Measurements from ENCODE around the gene SPRTN.
A peak's percentile ranks its signal among the peaks of the same experiment; 100 is the strongest.

Gene SPRTN

DNA sequence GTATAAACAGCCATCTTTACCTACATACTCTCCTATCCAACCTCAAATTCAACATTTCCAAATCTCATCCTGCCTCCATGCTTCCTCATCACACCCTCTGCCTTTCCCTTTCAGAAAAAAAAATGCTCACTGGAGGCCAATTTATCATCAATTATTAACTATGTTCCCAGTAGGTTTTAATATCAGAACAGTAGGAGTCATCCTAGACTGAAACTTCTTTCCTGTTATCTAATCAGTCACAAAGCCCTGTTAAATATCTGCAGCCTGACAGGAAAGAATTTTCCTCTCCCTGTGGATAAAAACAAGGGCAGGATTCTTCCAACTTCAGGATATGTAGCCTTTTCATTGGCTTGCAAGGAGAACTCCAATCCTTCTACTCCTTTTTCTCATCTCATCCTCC is 55.6 kb downstream of the SPRTN start:
- TF ChIP-seq TCF4 (CRISPR knock-in tag; IDR thresholded peaks at IDR 0.05; ENCODE audit: borderline replicate concordance) = no peak
- TF ChIP-seq ZNF8 (CRISPR knock-in tag; IDR thresholded peaks at IDR 0.05) = no peak
- peak; percentile 92 for TF ChIP-seq ZC3H10 (CRISPR knock-in tag; IDR thresholded peaks at IDR 0.05)
- TF ChIP-seq OSR1 (CRISPR knock-in tag; IDR thresholded peaks at IDR 0.05) = peak; percentile 91
- peak; percentile 93 for TF ChIP-seq TOX (CRISPR knock-in tag; IDR thresholded peaks at IDR 0.05; ENCODE audit: borderline replicate concordance)
- no peak for TF ChIP-seq ESRRG (CRISPR knock-in tag; IDR thresholded peaks at IDR 0.05)
- TF ChIP-seq CSDC2 (CRISPR knock-in tag; IDR thresholded peaks at IDR 0.05) = 0 out of 2 replicates have a peak, but pooled peaks have one; percentile 60
- TF ChIP-seq PPARA (CRISPR knock-in tag; IDR thresholded peaks at IDR 0.05; ENCODE audit: borderline replicate concordance) = no peak
- TF ChIP-seq, protein P1, sequence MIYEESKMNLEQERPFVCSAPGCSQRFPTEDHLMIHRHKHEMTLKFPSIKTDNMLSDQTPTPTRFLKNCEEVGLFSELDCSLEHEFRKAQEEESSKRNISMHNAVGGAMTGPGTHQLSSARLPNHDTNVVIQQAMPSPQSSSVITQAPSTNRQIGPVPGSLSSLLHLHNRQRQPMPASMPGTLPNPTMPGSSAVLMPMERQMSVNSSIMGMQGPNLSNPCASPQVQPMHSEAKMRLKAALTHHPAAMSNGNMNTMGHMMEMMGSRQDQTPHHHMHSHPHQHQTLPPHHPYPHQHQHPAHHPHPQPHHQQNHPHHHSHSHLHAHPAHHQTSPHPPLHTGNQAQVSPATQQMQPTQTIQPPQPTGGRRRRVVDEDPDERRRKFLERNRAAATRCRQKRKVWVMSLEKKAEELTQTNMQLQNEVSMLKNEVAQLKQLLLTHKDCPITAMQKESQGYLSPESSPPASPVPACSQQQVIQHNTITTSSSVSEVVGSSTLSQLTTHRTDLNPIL (CRISPR knock-in tag; IDR thresholded peaks at IDR 0.05; ENCODE audit: low read depth) = no peak
- no peak for TF ChIP-seq GLIS3 (CRISPR knock-in tag; IDR thresholded peaks at IDR 0.05)
- TF ChIP-seq, protein P2, sequence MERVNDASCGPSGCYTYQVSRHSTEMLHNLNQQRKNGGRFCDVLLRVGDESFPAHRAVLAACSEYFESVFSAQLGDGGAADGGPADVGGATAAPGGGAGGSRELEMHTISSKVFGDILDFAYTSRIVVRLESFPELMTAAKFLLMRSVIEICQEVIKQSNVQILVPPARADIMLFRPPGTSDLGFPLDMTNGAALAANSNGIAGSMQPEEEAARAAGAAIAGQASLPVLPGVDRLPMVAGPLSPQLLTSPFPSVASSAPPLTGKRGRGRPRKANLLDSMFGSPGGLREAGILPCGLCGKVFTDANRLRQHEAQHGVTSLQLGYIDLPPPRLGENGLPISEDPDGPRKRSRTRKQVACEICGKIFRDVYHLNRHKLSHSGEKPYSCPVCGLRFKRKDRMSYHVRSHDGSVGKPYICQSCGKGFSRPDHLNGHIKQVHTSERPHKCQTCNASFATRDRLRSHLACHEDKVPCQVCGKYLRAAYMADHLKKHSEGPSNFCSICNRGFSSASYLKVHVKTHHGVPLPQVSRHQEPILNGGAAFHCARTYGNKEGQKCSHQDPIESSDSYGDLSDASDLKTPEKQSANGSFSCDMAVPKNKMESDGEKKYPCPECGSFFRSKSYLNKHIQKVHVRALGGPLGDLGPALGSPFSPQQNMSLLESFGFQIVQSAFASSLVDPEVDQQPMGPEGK (CRISPR knock-in tag; IDR thresholded peaks at IDR 0.05; ENCODE audit: borderline replicate concordance) = no peak
- TF ChIP-seq, protein P3, sequence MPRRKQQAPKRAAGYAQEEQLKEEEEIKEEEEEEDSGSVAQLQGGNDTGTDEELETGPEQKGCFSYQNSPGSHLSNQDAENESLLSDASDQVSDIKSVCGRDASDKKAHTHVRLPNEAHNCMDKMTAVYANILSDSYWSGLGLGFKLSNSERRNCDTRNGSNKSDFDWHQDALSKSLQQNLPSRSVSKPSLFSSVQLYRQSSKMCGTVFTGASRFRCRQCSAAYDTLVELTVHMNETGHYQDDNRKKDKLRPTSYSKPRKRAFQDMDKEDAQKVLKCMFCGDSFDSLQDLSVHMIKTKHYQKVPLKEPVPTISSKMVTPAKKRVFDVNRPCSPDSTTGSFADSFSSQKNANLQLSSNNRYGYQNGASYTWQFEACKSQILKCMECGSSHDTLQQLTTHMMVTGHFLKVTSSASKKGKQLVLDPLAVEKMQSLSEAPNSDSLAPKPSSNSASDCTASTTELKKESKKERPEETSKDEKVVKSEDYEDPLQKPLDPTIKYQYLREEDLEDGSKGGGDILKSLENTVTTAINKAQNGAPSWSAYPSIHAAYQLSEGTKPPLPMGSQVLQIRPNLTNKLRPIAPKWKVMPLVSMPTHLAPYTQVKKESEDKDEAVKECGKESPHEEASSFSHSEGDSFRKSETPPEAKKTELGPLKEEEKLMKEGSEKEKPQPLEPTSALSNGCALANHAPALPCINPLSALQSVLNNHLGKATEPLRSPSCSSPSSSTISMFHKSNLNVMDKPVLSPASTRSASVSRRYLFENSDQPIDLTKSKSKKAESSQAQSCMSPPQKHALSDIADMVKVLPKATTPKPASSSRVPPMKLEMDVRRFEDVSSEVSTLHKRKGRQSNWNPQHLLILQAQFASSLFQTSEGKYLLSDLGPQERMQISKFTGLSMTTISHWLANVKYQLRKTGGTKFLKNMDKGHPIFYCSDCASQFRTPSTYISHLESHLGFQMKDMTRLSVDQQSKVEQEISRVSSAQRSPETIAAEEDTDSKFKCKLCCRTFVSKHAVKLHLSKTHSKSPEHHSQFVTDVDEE (CRISPR knock-in tag; IDR thresholded peaks at IDR 0.05) = no peak
- TF ChIP-seq, protein P4, sequence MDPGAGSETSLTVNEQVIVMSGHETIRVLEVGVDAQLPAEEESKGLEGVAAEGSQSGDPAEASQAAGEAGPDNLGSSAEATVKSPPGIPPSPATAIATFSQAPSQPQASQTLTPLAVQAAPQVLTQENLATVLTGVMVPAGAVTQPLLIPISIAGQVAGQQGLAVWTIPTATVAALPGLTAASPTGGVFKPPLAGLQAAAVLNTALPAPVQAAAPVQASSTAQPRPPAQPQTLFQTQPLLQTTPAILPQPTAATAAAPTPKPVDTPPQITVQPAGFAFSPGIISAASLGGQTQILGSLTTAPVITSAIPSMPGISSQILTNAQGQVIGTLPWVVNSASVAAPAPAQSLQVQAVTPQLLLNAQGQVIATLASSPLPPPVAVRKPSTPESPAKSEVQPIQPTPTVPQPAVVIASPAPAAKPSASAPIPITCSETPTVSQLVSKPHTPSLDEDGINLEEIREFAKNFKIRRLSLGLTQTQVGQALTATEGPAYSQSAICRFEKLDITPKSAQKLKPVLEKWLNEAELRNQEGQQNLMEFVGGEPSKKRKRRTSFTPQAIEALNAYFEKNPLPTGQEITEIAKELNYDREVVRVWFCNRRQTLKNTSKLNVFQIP (CRISPR knock-in tag; IDR thresholded peaks at IDR 0.05; ENCODE audit: borderline replicate concordance, low read depth) = no peak
- no peak for TF ChIP-seq RARB (CRISPR knock-in tag; IDR thresholded peaks at IDR 0.05)
- TF ChIP-seq, protein P5, sequence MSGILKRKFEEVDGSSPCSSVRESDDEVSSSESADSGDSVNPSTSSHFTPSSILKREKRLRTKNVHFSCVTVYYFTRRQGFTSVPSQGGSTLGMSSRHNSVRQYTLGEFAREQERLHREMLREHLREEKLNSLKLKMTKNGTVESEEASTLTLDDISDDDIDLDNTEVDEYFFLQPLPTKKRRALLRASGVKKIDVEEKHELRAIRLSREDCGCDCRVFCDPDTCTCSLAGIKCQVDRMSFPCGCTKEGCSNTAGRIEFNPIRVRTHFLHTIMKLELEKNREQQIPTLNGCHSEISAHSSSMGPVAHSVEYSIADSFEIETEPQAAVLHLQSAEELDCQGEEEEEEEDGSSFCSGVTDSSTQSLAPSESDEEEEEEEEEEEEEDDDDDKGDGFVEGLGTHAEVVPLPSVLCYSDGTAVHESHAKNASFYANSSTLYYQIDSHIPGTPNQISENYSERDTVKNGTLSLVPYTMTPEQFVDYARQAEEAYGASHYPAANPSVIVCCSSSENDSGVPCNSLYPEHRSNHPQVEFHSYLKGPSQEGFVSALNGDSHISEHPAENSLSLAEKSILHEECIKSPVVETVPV (CRISPR knock-in tag; IDR thresholded peaks at IDR 0.05) = no peak
- peak; percentile 73 for TF ChIP-seq ISL1 (CRISPR knock-in tag; IDR thresholded peaks at IDR 0.05)
- peak; percentile 14 for ATAC-seq

DNA sequence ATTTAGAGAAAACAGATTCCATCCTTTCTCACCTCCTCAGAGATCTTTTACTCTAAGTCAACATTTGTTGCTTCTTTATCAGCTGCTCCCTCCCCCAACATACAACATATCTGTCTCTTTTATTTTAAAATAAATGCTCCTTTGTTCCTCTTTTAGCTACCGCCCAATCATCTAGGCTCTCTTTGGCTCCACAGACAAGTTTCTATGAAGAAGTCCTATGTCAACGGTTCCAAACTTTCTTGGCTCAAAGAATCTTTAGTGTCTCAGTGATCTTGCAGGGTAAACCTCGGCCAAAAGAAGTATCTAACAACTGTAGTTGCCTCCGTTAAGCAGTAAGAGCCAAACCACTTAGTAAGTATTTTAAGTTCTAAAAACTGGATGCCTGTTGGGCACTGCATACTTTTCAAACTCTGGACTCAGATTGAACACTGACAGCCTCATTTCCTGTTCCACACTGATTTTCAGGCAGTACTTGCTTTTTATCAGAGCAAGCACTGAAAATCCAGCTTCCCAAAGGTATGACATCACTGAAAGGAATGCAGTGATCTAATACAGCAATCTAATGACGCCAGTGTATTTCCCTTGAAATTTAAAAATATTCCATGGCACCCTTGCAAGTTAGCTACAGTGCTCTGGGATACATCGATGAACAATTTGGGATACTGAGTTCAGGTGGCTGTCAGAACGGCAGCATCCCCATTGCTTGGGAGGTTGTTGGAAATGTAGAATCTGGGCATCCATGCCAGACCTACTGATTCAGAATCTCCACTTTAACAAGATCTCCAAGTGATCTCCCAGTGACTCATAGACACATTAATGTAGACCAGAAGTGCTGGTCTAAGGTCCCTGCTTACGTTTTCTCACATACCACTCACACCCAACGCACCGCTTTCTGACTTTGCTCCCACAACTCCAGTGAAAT is 57.2 kb downstream of the SPRTN start:
- TF ChIP-seq, protein P3 (CRISPR knock-in tag; IDR thresholded peaks at IDR 0.05) = no peak
- TF ChIP-seq ZNF8 (CRISPR knock-in tag; IDR thresholded peaks at IDR 0.05) (no peak), ISL1 (CRISPR knock-in tag; IDR thresholded peaks at IDR 0.05) (peak; percentile 74), ZC3H10 (CRISPR knock-in tag; IDR thresholded peaks at IDR 0.05) (peak; percentile 89), BACH2 (CRISPR knock-in tag; IDR thresholded peaks at IDR 0.05; ENCODE audit: borderline replicate concordance) (no peak), GLIS3 (CRISPR knock-in tag; IDR thresholded peaks at IDR 0.05) (no peak), RARB (CRISPR knock-in tag; IDR thresholded peaks at IDR 0.05) (0 out of 2 replicates have a peak, but pooled peaks have one; percentile 13), ZFP3 (CRISPR knock-in tag; IDR thresholded peaks at IDR 0.05) (peak; percentile 41; the same call in 1 of the 2 replicates), TOX (CRISPR knock-in tag; IDR thresholded peaks at IDR 0.05; ENCODE audit: borderline replicate concordance) (peak; percentile 83; the same call in 1 of the 2 replicates)
- TF ChIP-seq, protein P1 (CRISPR knock-in tag; IDR thresholded peaks at IDR 0.05; ENCODE audit: low read depth) = peak; percentile 95; the same call in 1 of the 2 replicates
- TF ChIP-seq, protein P2 (CRISPR knock-in tag; IDR thresholded peaks at IDR 0.05; ENCODE audit: borderline replicate concordance) = peak; percentile 51; the same call in 1 of the 2 replicates
- TF ChIP-seq, protein P4 (CRISPR knock-in tag; IDR thresholded peaks at IDR 0.05; ENCODE audit: borderline replicate concordance, low read depth) = peak; percentile 57; the same call in 1 of the 2 replicates
- ATAC-seq = peak; percentile 88
